Left ventricle myocardium inferior (tissue), 1 donor: ENCODE data around the gene PPP1R14D. TPM values are rescaled to one million over a fixed set of nuclear protein-coding genes. Genes with fewer than 3 reads are reported as not detected.

Source experiments
- DNase-seq: peaks from one replicate; pipeline ENCODE4 v3.0.0-alpha.2; 2020
- H3K27ac ChIP-seq: fragments of 200-600 bp; replicated peaks from 2 replicates; pipeline ENCODE4 v1.8.0; 2021
- H3K27me3 ChIP-seq: fragments of 200-600 bp; 2 replicates; pipeline ENCODE4 v1.8.0; 2021; ENCODE audit warnings: low read depth
- H3K36me3 ChIP-seq: fragments of 200-600 bp; 2 replicates; pipeline ENCODE4 v1.8.0; 2021
- H3K4me1 ChIP-seq: fragments of 200-600 bp; 2 replicates; pipeline ENCODE4 v1.8.0; 2021
- H3K4me3 ChIP-seq: fragments of 200-600 bp; 2 replicates; pipeline ENCODE4 v1.8.0; 2021; ENCODE audit warnings: mild to moderate bottlenecking, moderate library complexity
- H3K9me3 ChIP-seq: fragments of 200-600 bp; replicated peaks from 2 replicates; pipeline ENCODE4 v1.8.0; 2021
- intact Hi-C: fragments of 100-400 bp; cut with micrococcal nuclease; formaldehyde crosslinking; loops from one replicate; pipeline ENCODE4 v1.11.0; 2022
- long read RNA-seq: library from polyadenylated mRNA; unstranded; transcript quantifications from one replicate; pipeline ENCODE4 v2.0.0, GENCODE V29; 2021
- total RNA-seq: library from RNA; stranded (reverse); fragmentation: NEBNext Ultra II Directional; extraction: Animal tissue kit (Norgen Biotek cat#: 25700); gene quantifications from one replicate; pipeline ENCODE4 v1.2.1, GENCODE V29; 2021
- TF ChIP-seq, protein P1 (sequence below): fragments of 200-600 bp; IDR thresholded peaks from 2 replicates; pipeline ENCODE4 v1.8.0; 2021; ENCODE audit warnings: antibody characterized with exemption, mild to moderate bottlenecking, borderline replicate concordance
- donor health status: DM: no; HTN: yes; CAD: no; lungs with severe emphysema.

PPP1R14D gene, protein sequence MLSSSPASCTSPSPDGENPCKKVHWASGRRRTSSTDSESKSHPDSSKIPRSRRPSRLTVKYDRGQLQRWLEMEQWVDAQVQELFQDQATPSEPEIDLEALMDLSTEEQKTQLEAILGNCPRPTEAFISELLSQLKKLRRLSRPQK
- total RNA-seq = not detected
- long read RNA-seq = 0 reads

DNA sequence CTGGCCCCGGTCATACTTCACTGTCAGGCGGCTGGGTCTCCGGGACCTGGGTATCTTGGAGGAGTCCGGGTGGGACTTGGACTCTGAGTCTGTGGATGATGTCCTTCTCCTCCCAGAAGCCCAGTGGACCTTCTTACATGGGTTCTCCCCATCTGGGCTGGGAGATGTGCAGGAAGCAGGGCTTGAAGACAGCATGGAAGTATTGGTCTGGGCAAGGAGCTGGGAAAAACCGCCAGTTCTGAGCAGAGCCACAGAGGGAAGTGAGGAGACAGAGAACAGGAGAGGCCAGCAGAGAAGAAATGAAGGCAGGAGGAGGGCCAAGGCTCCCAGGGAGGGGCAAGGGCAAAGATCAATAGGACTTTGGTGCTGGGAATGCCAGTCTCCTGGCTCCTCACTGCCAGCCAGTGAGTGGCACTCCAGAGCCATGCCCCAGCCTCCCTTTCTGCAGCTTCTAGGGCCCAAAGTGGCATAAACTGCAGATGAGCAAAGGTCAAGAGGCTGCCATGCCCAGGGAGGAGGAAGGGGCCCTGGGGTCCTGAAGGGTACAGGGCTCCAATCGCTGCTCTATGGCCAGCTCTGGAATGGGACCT, at the start of gene PPP1R14D:
Gene PPP1R14D (minus strand): TSS at position 262 of the 590 bp plus-strand sequence. CDS start 67 bp downstream, at position 195.
- H3K9me3 ChIP-seq = no peaks in the 10 kb centered on the region
- H3K27me3 ChIP-seq = peaks cover 5% of the 10 kb centered on the region
- no peak for DNase-seq
- no peak within 1 kb of the TSS for H3K4me3 ChIP-seq
- no peak within 1 kb of the TSS for H3K27ac ChIP-seq
- TF ChIP-seq, protein P1, sequence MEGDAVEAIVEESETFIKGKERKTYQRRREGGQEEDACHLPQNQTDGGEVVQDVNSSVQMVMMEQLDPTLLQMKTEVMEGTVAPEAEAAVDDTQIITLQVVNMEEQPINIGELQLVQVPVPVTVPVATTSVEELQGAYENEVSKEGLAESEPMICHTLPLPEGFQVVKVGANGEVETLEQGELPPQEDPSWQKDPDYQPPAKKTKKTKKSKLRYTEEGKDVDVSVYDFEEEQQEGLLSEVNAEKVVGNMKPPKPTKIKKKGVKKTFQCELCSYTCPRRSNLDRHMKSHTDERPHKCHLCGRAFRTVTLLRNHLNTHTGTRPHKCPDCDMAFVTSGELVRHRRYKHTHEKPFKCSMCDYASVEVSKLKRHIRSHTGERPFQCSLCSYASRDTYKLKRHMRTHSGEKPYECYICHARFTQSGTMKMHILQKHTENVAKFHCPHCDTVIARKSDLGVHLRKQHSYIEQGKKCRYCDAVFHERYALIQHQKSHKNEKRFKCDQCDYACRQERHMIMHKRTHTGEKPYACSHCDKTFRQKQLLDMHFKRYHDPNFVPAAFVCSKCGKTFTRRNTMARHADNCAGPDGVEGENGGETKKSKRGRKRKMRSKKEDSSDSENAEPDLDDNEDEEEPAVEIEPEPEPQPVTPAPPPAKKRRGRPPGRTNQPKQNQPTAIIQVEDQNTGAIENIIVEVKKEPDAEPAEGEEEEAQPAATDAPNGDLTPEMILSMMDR = no peak
- H3K36me3 ChIP-seq = no peaks in the 10 kb centered on the region
- H3K4me1 ChIP-seq = peaks cover 3% of the 10 kb centered on the region
- intact Hi-C loops = no loop called here

DNA sequence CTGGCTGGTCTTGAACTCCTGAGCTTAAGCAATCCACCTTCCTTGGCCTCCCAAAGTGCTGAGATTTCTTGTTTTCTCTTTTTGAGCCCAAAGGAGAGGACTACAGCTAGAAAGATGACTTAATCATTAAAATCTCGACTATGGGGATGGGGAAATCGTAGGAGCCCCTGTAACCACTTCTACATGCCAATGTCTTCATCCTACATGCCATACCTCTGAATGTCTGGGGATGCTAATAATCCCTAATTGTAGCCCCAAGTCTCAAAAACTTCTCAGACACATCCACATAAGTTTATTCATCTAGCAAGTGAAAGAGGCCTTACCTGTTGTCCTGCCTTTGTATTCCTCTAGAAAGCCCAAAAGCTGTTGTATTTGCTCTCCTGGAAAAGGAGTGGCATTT, 49.2 kb upstream of the PPP1R14D start:
- no peak overlapping the region for H3K4me3 ChIP-seq
- H3K27ac ChIP-seq = no peak overlapping the region
- H3K4me1 ChIP-seq = peaks cover 14% of the 10 kb centered on the region
- intact Hi-C loops = no loop called here
- H3K9me3 ChIP-seq = peaks cover 4% of the 10 kb centered on the region
- H3K36me3 ChIP-seq = no peaks in the 10 kb centered on the region
- DNase-seq = no peak
- TF ChIP-seq, protein P1 = no peak
- H3K27me3 ChIP-seq = peaks cover 21% of the 10 kb centered on the region

DNA sequence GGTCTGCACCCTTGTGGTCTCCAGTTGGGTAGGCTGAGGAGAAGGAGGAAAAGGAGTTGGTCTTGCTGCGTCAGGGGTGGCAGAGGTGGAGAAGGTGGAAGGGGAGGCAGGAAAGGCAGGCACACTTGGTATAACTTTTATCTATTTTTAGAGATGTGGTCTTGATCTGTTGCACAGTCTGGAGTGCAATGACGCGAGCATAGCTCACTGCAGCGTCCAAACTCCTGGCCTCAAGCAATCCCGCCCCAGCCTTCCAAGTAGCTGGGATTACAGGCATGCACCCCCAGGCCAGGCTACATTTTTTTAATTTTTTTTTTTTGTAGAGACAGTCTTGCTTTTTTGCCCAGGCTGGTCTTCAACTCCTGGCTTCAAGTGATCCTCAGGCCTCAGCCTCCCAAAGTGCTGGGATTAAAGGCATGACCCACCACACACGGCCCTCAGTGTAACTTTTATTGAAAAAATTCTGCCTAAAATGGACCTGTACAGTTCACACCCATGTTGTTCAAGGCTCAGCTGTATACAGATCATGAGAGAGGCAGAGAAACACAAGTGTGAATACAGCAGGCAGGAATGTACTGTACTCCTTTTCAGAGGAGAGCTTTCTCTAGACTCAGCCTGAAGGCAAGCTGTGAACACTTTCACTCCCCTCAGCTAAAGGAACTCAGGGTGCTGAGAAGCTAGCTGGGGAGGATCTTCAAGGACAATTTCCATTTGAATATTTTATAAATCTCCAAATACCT, 47.7 kb upstream of the PPP1R14D start:
- Histone ChIP-seq H3K4me1 (peaks cover 14% of the 10 kb centered on the region), H3K36me3 (no peaks in the 10 kb centered on the region), H3K27me3 (peaks cover 36% of the 10 kb centered on the region), H3K4me3 (no peak overlapping the region), H3K27ac (no peak overlapping the region), H3K9me3 (no peaks in the 10 kb centered on the region)
- TF ChIP-seq, protein P1 = no peak
- intact Hi-C loops = no loop called here
- no peak for DNase-seq

DNA sequence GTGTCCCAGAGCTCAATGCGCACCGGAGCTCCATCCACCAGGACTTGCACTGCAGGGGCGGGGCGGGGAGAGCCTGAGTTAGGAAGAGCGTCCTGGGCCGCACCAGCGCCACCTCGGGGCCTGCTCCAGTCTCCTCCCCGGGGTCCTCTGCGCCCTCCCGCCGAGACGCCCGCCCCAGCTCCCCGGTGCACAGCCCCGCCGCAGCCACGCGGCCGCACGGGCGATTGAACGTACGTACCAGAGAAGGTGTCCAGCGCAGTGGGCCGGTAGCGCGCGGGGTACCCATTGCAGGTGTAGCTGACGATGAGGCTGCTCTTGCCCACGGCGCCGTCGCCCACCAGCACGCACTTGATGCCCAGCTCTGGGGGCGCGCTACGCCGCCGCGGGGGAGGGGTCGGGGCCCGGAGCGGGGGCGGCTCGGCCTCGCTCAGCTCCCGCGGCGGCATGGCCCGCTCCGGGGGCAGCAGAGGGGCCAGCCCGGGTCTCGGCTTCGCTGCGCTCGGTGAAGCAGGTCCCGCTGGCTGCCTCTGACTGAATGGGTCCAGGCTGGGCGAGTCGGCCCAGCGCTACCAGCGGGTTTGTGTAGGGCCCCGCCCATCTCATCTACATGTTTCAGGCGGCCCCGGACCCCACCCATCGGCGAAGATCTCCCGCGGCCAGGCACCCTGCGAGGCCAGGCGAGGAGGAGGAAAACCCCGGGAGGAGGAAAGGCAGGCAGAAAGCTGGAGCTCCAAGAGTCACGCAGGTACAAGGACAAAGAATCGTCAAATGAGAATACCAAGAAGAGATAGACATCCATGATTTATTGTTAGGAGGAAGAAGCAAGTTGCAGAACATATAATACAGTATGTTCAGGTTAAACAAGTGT, 45.4 kb upstream of the PPP1R14D start, which contains the start of gene RHOV:
Gene RHOV (minus strand): TSS at position 541 of the 868 bp plus-strand sequence. CDS start 95 bp downstream, at position 446.
- Histone ChIP-seq H3K27ac (no peak within 1 kb of the TSS), H3K9me3 (no peaks in the 10 kb centered on the region), H3K36me3 (no peaks in the 10 kb centered on the region), H3K4me1 (peaks cover 14% of the 10 kb centered on the region), H3K27me3 (peaks cover 37% of the 10 kb centered on the region), H3K4me3 (peak within 1 kb of the TSS; percentile 71)
- intact Hi-C loops = no loop called here
- TF ChIP-seq, protein P1 = peak; percentile 42
- DNase-seq = peak; percentile 38
